Uterus (tissue), 4 donors: ENCODE results near the gene TEX264. TPM values are rescaled to one million over a fixed set of nuclear protein-coding genes. Genes with fewer than 3 reads are reported as not detected.

Experiments used
- DNase-seq, 2 donors: peaks; one replicate each; pipeline ENCODE4 v3.0.0-alpha.2; 2019 to 2020
- H3K27ac ChIP-seq, 2 donors: fragments of 200-600 bp; sonication (generic); 1 replicate in 1 of 2; 2 replicates in 1 of 2; pipeline ENCODE4 v1.5.1; 2016 to 2018
- H3K27me3 ChIP-seq, 2 donors: fragments of 200-600 bp; sonication (generic); one replicate each; pipeline ENCODE4 v1.5.1; 2018 to 2019; ENCODE audit warnings: control low read depth in 1 of 2
- H3K36me3 ChIP-seq, 2 donors: fragments of 200-600 bp; sonication (generic); one replicate each; pipeline ENCODE4 v1.5.1; 2019; ENCODE audit warnings: control low read depth in 1 of 2
- H3K4me1 ChIP-seq, 2 donors: fragments of 200-600 bp; sonication (generic); one replicate each; pipeline ENCODE4 v1.5.1; 2018 to 2019; ENCODE audit warnings: control low read depth in 1 of 2
- H3K4me3 ChIP-seq, 2 donors: fragments of 200-600 bp; sonication (generic); 1 replicate in 1 of 2; 2 replicates in 1 of 2; pipeline ENCODE4 v1.5.1; 2018 to 2019; ENCODE audit warnings: mild to moderate bottlenecking in 1 of 2
- H3K9me3 ChIP-seq, 2 donors: fragments of 200-600 bp; sonication (generic); one replicate each; pipeline ENCODE4 v1.5.1; 2019; ENCODE audit warnings: control low read depth in 1 of 2
- POLR2A ChIP-seq, 2 donors: fragments of 450-650 bp; IDR thresholded peaks; one replicate each; pipeline ENCODE4 v1.6.1; 2016; ENCODE audit warnings: antibody characterized with exemption in 2 of 2, mild to moderate bottlenecking in 1 of 2, moderate library complexity in 1 of 2
- intact Hi-C: fragments of 100-400 bp; cut with DNase I; formaldehyde crosslinking; loops from one replicate; pipeline ENCODE4 v1.15.1; 2023; ENCODE audit warnings: low total_unique reads
- small RNA-seq: library from RNA; depleted of rRNA; stranded (forward); fragments of <200 nt; gene quantifications from one replicate; pipeline ENCODE3, GENCODE V24; 2016
- total RNA-seq, 4 donors: library from RNA; depleted of rRNA in 3 of 4; stranded (reverse); fragments of >200 nt in 3 of 4; gene quantifications; one replicate each; pipeline versions ENCODE4 v1.1.0 to v1.2.4, GENCODE V29; 2014 to 2023
- TF ChIP-seq, protein P1 (sequence below), 4 experiments: fragments of 200-600 bp in 2 of 4; fragments of 450-650 bp in 2 of 4; sonication (generic) in 2 of 4; IDR thresholded peaks; one replicate each; pipeline ENCODE4 v1.5.1; 2016 to 2019; ENCODE audit warnings: antibody characterized with exemption in 4 of 4, mild to moderate bottlenecking in 2 of 4, moderate library complexity in 1 of 4
- donor health status: DM: yes; HTN: yes; CAD: no.

Gene TEX264
- total RNA-seq, 4 donors from 2014 or later: 35.3 to 74.8 (median 48.8) TPM

DNA sequence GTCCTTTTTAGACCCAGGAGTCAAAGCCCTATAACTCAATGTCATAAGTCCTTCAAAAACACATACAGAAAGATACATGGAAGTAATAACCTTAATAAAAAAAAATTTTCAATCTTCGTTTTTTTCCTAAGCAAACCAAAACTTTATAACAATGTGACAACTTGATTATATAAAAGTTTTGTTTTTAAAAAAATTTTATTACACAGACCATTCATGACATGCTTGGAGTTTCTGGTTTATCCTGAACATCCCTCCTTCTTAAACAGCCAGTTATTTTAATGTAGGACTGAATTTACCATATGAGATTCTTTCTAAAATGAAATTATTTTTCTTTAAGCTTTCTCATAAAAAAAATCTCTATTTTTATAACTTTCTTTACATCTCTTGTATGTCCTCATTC lies 77.3 kb downstream of the TEX264 start:
- intact Hi-C loops: no loop called here
- Histone ChIP-seq H3K4me1 (no peaks in the 10 kb centered on the region), H3K9me3 (no peaks in the 10 kb centered on the region), H3K4me3 (no peak overlapping the region), H3K27me3 (no peaks in the 10 kb centered on the region), H3K36me3 (no peaks in the 10 kb centered on the region), H3K27ac (no peak overlapping the region)
- TF ChIP-seq POLR2A (IDR thresholded peaks at IDR 0.05): no peak
- TF ChIP-seq, protein P1, sequence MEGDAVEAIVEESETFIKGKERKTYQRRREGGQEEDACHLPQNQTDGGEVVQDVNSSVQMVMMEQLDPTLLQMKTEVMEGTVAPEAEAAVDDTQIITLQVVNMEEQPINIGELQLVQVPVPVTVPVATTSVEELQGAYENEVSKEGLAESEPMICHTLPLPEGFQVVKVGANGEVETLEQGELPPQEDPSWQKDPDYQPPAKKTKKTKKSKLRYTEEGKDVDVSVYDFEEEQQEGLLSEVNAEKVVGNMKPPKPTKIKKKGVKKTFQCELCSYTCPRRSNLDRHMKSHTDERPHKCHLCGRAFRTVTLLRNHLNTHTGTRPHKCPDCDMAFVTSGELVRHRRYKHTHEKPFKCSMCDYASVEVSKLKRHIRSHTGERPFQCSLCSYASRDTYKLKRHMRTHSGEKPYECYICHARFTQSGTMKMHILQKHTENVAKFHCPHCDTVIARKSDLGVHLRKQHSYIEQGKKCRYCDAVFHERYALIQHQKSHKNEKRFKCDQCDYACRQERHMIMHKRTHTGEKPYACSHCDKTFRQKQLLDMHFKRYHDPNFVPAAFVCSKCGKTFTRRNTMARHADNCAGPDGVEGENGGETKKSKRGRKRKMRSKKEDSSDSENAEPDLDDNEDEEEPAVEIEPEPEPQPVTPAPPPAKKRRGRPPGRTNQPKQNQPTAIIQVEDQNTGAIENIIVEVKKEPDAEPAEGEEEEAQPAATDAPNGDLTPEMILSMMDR (IDR thresholded peaks at IDR 0.05): no peak
- DNase-seq: no peak

GRCh38 chr3:51750878-51751277 lies 79.8 kb downstream of the TEX264 start:
- no peaks in the 10 kb centered on the region for H3K27me3 ChIP-seq
- H3K9me3 ChIP-seq: no peaks in the 10 kb centered on the region
- no peaks in the 10 kb centered on the region for H3K4me1 ChIP-seq
- intact Hi-C loops: no loop called here
- H3K36me3 ChIP-seq: no peaks in the 10 kb centered on the region
- no peak overlapping the region for H3K4me3 ChIP-seq
- H3K27ac ChIP-seq: no peak overlapping the region
- no peak for TF ChIP-seq POLR2A (IDR thresholded peaks at IDR 0.05)
- TF ChIP-seq, protein P1 (IDR thresholded peaks at IDR 0.05): no peak
- no peak for DNase-seq

GRCh38 chr3:51751287-51751686 lies 80.2 kb downstream of the TEX264 start:
- Histone ChIP-seq H3K9me3 (no peaks in the 10 kb centered on the region), H3K36me3 (no peaks in the 10 kb centered on the region), H3K4me1 (no peaks in the 10 kb centered on the region), H3K27me3 (no peaks in the 10 kb centered on the region), H3K4me3 (no peak overlapping the region), H3K27ac (no peak overlapping the region)
- intact Hi-C loops: no loop called here
- TF ChIP-seq, protein P1 (IDR thresholded peaks at IDR 0.05): no peak
- TF ChIP-seq POLR2A (IDR thresholded peaks at IDR 0.05): no peak
- no peak for DNase-seq

Small RNA genes lying within 50 kb of the gene (small RNA-seq; reads per million reads assigned to genes)
- 908 reads per million, percentile 98 among the genes with 10 or more reads in this experiment for gene RNA5SP132

Other genes starting within 250 kb of the TEX264 start
- gene DCAF1, start 171.2 kb upstream of the TEX264 start, total RNA-seq: 10 to 100 TPM in 3 of 4 donors, 1 to 10 TPM in 1; 7.9 to 24.7 (median 16.1) TPM
- gene RAD54L2, start 132.5 kb upstream of the TEX264 start, total RNA-seq: 10 to 100 TPM in 3 of 4 donors, 1 to 10 TPM in 1; 5.9 to 43.4 (median 19.1) TPM
- gene GRM2, start 35.8 kb downstream of the TEX264 start, total RNA-seq: 1 to 10 TPM in 1 of 4 donors, under 1 TPM in 2, not detected in 1; 0.30 to 1.8 (median 0.48) TPM
- gene IQCF6, start 108.0 kb downstream of the TEX264 start, total RNA-seq: not detected
- not detected for gene IQCF2, start 190.4 kb downstream of the TEX264 start, total RNA-seq
- gene IQCF5, start 204.3 kb downstream of the TEX264 start, total RNA-seq: not detected
- gene IQCF1, start 232.1 kb downstream of the TEX264 start, total RNA-seq: not detected